Activated naive CD8-positive, alpha-beta T cell (primary cell): ENCODE results near the gene GPR25.

Experiments used
- H3K27ac Mint-ChIP-seq: one replicate; pipeline ENCODE4 v1.8.0; 2021; ENCODE audit warnings: mixed read lengths
- H3K27me3 Mint-ChIP-seq: one replicate; pipeline ENCODE4 v1.8.0; 2021; ENCODE audit warnings: mixed read lengths
- H3K36me3 Mint-ChIP-seq: one replicate; pipeline ENCODE4 v1.8.0; 2021; ENCODE audit warnings: mixed read lengths
- H3K4me1 Mint-ChIP-seq: one replicate; pipeline ENCODE4 v1.8.0; 2021; ENCODE audit warnings: low read depth, mixed read lengths
- H3K4me3 Mint-ChIP-seq: one replicate; pipeline ENCODE4 v1.8.0; 2021; ENCODE audit warnings: mild to moderate bottlenecking, mixed read lengths
- H3K9me3 Mint-ChIP-seq: one replicate; pipeline ENCODE4 v1.8.0; 2021; ENCODE audit warnings: low read depth, mixed read lengths

GPR25 gene

DNA sequence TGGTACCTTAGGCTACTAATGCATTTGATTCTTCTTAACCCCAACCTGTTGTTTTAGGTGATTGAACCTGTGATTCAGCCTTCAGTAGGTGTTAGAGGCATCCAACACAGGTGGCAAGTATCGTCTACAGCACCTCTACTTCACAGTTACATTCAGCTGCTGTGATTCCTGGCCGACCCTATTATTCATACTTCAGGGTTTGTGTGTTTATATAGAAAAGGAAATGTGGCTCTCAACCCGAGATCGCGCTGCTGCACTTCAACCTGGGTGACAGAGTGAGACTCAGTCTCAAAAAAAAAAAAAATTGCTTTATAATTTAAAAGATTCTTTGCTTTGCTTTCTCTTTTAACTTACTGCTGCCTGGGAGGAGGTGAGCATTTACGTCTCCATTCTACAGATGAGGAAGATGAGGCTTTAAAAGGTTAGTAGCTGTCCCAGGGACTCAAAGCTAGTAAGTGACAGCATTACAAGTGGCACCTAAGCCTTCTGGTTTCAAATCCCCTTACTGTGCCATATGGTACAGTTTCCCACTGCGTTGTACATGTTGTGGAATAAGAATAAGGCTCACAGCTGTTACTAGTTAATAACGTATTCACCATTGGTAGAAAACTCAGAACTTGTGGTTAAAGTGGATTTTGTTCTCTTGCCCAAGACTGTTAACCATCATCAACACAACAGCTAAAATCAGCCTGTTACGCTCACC, 9.9 kb upstream of the GPR25 start:
- Mint-ChIP-seq H3K36me3 (peaks cover 2% of the 10 kb centered on the region), H3K4me1 (peaks cover 18% of the 10 kb centered on the region), H3K9me3 (no peaks in the 10 kb centered on the region), H3K27me3 (no peaks in the 10 kb centered on the region), H3K27ac (no peak overlapping the region), H3K4me3 (no peak overlapping the region)

DNA sequence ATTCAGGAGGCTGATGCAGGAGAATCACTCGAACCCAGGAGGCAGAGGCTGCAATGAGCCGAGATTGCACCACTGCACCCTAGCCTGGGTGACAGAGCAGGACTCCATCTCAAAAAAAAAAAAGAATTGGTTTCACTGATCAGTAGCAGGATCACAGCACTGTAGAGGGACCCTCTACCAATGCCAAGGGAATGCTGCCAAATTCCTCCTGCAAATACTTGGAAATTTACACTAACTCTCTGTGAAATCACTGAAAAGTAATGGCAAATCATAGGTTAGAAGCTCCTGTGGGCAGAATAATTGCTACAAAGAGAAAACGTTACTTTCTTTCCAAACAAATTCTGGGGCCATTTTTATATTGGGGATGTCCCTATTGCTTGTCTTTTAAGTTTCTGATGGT, 6.7 kb upstream of the GPR25 start:
- Mint-ChIP-seq H3K27me3 (peaks cover 4% of the 10 kb centered on the region), H3K9me3 (no peaks in the 10 kb centered on the region), H3K27ac (no peak overlapping the region), H3K4me1 (peaks cover 18% of the 10 kb centered on the region), H3K36me3 (no peaks in the 10 kb centered on the region), H3K4me3 (no peak overlapping the region)

GRCh38 chr1:200866521-200866920, 6.3 kb upstream of the GPR25 start:
- H3K36me3 Mint-ChIP-seq, result no peaks in the 10 kb centered on the region
- H3K27ac Mint-ChIP-seq, result no peak overlapping the region
- H3K4me3 Mint-ChIP-seq, result no peak overlapping the region
- H3K4me1 Mint-ChIP-seq, result peaks cover 18% of the 10 kb centered on the region
- no peaks in the 10 kb centered on the region for H3K9me3 Mint-ChIP-seq
- H3K27me3 Mint-ChIP-seq, result peaks cover 8% of the 10 kb centered on the region

DNA sequence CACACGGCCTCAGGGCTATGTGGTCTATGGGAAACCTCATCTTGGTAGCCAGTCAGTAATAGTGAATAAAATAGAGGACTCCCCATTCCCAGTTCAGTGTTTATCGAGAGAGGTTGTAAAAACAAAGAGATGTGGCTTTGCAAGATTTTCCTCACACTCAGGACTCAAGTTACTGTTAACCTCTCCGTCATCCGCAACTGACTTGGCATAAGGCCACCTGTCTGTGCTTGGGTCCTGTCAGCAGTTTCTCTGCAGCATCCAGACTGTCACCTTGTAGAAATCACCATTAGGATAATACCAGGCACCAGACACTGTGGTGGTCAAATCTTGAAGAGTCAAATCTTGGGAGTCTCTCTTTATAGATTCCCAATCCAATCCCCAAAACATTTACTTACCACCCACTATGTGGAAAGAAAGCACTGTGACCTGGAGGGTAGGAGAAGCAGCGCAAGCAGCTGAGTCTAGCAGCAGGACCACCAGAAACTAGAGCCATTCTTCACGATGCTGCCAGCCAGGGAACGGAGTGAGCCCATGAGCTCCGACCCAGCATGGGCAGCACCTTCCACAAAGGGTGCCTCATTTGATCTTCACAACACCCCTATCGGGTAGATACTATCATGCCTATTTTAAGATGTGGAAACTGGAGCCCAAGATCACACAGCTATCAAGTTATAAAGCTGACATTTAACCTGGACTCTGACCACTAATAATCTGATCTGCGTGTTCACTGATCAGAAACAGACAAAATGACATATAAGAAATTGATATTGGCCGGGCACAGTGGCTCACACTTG, 5.6 kb upstream of the GPR25 start:
- peaks cover 15% of the 10 kb centered on the region for H3K4me1 Mint-ChIP-seq
- H3K4me3 Mint-ChIP-seq, result no peak overlapping the region
- no peaks in the 10 kb centered on the region for H3K36me3 Mint-ChIP-seq
- H3K27ac Mint-ChIP-seq, result no peak overlapping the region
- no peaks in the 10 kb centered on the region for H3K9me3 Mint-ChIP-seq
- peaks cover 12% of the 10 kb centered on the region for H3K27me3 Mint-ChIP-seq

DNA sequence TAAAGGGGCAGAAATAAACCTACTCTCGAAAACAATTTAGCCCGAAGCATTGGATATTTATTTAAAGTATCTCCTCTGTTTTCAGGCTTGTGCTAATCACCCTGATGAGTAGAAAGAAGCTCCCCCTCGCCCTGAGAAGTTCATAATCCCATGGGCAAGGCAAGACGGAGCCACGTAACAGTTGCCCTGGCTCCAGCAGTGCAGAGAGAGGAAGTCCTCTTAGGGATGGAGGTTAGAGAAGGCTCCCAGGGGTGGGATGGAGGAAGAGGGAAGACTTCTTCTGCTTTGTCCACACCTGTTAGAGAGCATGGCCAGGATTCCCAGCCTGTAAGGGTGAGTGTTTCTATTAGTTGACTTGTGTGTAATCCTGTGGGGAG, 3.4 kb upstream of the GPR25 start:
- Mint-ChIP-seq H3K36me3 (no peaks in the 10 kb centered on the region), H3K4me3 (no peak overlapping the region), H3K27ac (no peak overlapping the region), H3K27me3 (peaks cover 13% of the 10 kb centered on the region), H3K9me3 (no peaks in the 10 kb centered on the region), H3K4me1 (peaks cover 15% of the 10 kb centered on the region)

GRCh38 chr1:200869753-200870391, 2.9 kb upstream of the GPR25 start:
- Mint-ChIP-seq H3K4me3 (no peak overlapping the region), H3K27me3 (peaks cover 17% of the 10 kb centered on the region), H3K27ac (no peak overlapping the region), H3K36me3 (no peaks in the 10 kb centered on the region), H3K9me3 (no peaks in the 10 kb centered on the region), H3K4me1 (peaks cover 20% of the 10 kb centered on the region)

GRCh38 chr1:200873116-200873670, 412 bp downstream of the GPR25 start:
- Mint-ChIP-seq H3K27me3 (peaks cover 25% of the 10 kb centered on the region), H3K4me1 (peaks cover 24% of the 10 kb centered on the region), H3K36me3 (no peaks in the 10 kb centered on the region), H3K9me3 (no peaks in the 10 kb centered on the region), H3K4me3 (no peak overlapping the region), H3K27ac (no peak overlapping the region)

DNA sequence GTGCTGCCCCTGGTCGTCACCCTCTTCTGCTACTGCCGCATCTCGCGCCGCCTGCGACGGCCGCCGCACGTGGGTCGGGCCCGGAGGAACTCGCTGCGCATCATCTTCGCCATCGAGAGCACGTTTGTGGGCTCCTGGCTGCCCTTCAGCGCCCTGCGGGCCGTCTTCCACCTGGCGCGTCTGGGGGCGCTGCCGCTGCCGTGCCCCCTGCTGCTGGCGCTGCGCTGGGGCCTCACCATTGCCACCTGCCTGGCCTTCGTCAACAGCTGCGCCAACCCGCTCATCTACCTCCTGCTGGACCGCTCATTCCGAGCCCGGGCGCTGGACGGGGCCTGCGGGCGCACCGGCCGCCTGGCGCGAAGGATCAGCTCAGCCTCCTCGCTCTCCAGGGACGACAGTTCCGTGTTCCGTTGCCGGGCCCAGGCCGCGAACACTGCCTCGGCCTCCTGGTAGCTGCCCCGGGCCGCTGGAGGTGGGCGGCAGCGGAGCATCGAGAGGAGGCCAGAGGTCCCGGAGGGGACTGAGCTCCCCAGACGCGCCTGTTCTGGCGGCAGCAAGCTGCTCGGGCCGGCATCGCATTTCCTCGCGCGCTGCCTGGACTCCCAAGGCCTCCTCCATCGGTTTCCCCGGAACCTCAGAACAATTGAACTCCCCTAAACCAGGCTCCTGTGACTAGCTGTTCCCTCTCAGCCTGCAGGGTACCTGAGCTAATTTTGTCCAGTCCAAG, 1.1 kb downstream of the GPR25 start:
- peaks cover 29% of the 10 kb centered on the region for H3K4me1 Mint-ChIP-seq
- H3K4me3 Mint-ChIP-seq, result peak overlapping the region; percentile 73
- no peak overlapping the region for H3K27ac Mint-ChIP-seq
- peaks cover 25% of the 10 kb centered on the region for H3K27me3 Mint-ChIP-seq
- no peaks in the 10 kb centered on the region for H3K36me3 Mint-ChIP-seq
- H3K9me3 Mint-ChIP-seq, result no peaks in the 10 kb centered on the region

GRCh38 chr1:200874694-200875093, 1.9 kb downstream of the GPR25 start:
- Mint-ChIP-seq H3K27me3 (peaks cover 22% of the 10 kb centered on the region), H3K36me3 (no peaks in the 10 kb centered on the region), H3K4me3 (peak overlapping the region; percentile 73), H3K9me3 (no peaks in the 10 kb centered on the region), H3K4me1 (peaks cover 29% of the 10 kb centered on the region), H3K27ac (no peak overlapping the region)

GRCh38 chr1:200875416-200875815, 2.6 kb downstream of the GPR25 start:
- no peaks in the 10 kb centered on the region for H3K36me3 Mint-ChIP-seq
- H3K27me3 Mint-ChIP-seq, result peaks cover 22% of the 10 kb centered on the region
- H3K4me1 Mint-ChIP-seq, result peaks cover 29% of the 10 kb centered on the region
- H3K27ac Mint-ChIP-seq, result no peak overlapping the region
- no peak overlapping the region for H3K4me3 Mint-ChIP-seq
- H3K9me3 Mint-ChIP-seq, result no peaks in the 10 kb centered on the region

DNA sequence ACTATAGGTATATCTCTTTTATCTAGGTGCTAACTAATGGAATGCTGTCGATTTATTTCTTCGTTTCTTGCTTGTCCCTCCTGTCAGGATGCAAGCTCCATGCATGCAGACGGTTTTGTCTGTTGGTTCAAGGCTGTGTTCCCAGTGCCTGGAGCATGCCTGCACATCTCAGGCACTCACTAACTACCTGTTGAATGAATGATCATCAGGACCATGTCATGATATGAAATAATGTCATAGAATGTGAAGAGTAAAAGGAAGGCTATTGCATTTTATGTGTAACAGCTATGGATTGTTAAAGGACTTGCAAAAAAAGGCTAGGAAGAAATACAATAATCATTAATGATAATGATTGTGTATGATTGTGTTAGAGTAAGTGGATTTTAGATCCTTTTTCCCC, 4.2 kb downstream of the GPR25 start:
- no peaks in the 10 kb centered on the region for H3K9me3 Mint-ChIP-seq
- peaks cover 29% of the 10 kb centered on the region for H3K4me1 Mint-ChIP-seq
- H3K4me3 Mint-ChIP-seq, result no peak overlapping the region
- no peak overlapping the region for H3K27ac Mint-ChIP-seq
- H3K36me3 Mint-ChIP-seq, result no peaks in the 10 kb centered on the region
- H3K27me3 Mint-ChIP-seq, result peaks cover 14% of the 10 kb centered on the region

- H3K27ac Mint-ChIP-seq, result peak overlapping the region; percentile 50
- H3K4me1 Mint-ChIP-seq, result peaks cover 29% of the 10 kb centered on the region
- no peak overlapping the region for H3K4me3 Mint-ChIP-seq
- no peaks in the 10 kb centered on the region for H3K9me3 Mint-ChIP-seq
- no peaks in the 10 kb centered on the region for H3K36me3 Mint-ChIP-seq
- peaks cover 12% of the 10 kb centered on the region for H3K27me3 Mint-ChIP-seq
Measured at GRCh38 chr1:200877839-200878551, 5.2 kb downstream of the GPR25 start.

GRCh38 chr1:200880212-200880611, 7.4 kb downstream of the GPR25 start:
- H3K27me3 Mint-ChIP-seq, result peaks cover 5% of the 10 kb centered on the region
- no peak overlapping the region for H3K27ac Mint-ChIP-seq
- H3K4me1 Mint-ChIP-seq, result peaks cover 21% of the 10 kb centered on the region
- H3K9me3 Mint-ChIP-seq, result no peaks in the 10 kb centered on the region
- no peak overlapping the region for H3K4me3 Mint-ChIP-seq
- no peaks in the 10 kb centered on the region for H3K36me3 Mint-ChIP-seq

DNA sequence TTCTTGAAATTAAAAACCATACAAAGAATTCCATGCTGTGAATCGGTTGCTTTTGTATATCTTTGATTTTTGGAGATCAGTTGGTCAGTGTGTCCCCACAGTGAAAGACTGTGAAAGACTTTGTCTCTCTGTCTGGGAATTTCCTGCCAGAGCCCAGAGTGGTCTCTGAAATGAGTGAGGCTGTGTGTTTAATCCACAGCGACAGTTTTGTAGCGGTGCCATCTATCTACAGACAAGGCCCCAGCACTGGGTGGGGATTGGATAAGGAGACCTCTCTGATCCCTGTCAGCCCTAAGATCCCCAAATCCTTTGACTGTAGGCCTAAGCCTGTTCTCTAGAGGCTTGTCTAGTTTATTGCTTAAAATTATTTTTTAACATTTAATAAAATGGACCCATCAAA, 10.3 kb downstream of the GPR25 start:
- no peaks in the 10 kb centered on the region for H3K36me3 Mint-ChIP-seq
- H3K4me1 Mint-ChIP-seq, result peaks cover 21% of the 10 kb centered on the region
- no peak overlapping the region for H3K4me3 Mint-ChIP-seq
- no peaks in the 10 kb centered on the region for H3K9me3 Mint-ChIP-seq
- H3K27me3 Mint-ChIP-seq, result no peaks in the 10 kb centered on the region
- H3K27ac Mint-ChIP-seq, result no peak overlapping the region
